HEK293 (cell line): Measurements from ENCODE around the gene RMND1.

Experiments used
- CTCF ChIA-PET: fragments of 350-600 bp; formaldehyde crosslinking; extraction: SDS; loops from one replicate; lab custom pipeline; 2021; ENCODE audit warnings: antibody characterized with exemption; lab: Yijun Ruan, JAX
- POLR2A ChIA-PET: fragments of 300-600 bp; formaldehyde crosslinking; extraction: SDS; loops from one replicate; lab custom pipeline; 2020; ENCODE audit warnings: antibody characterized with exemption, inconsistent platforms; lab: Yijun Ruan, JAX
- H3K27ac ChIP-seq: fragments of 200-500 bp; sonication (Bioruptor generic); 2 replicates; pipeline ENCODE4 v1.5.1; 2014; ENCODE audit warnings: low read depth, low read length, control low read depth, inconsistent platforms; ENCODE audit errors: extremely low read depth
- H3K36me3 ChIP-seq, 2 experiments: fragments of 200-500 bp in 1 of 2; sonication (Bioruptor generic) in 1 of 2; 1 replicate in 1 of 2; 2 replicates in 1 of 2; pipeline ENCODE4 v1.5.1; 2014 to 2017; ENCODE audit warnings: inconsistent platforms in 2 of 2, low read length in 2 of 2; ENCODE audit not compliant: control insufficient read depth in 2 of 2, insufficient read depth in 1 of 2
- H3K4me1 ChIP-seq: fragments of 200-500 bp; sonication (Bioruptor generic); 2 replicates; pipeline ENCODE4 v1.5.1; 2014; ENCODE audit warnings: mild to moderate bottlenecking, low read length, inconsistent platforms; ENCODE audit not compliant: control insufficient read depth, insufficient read depth
- H3K4me3 ChIP-seq: 2 replicates; pipeline ENCODE4 v1.5.1; 2011; ENCODE audit warnings: low read depth, mild to moderate bottlenecking, control low read depth, low read length, moderate library complexity
- H3K9me3 ChIP-seq: fragments of 200-500 bp; sonication (Bioruptor generic); 2 replicates; pipeline ENCODE4 v1.5.1; 2014; ENCODE audit warnings: low read depth, low read length, inconsistent platforms; ENCODE audit not compliant: control insufficient read depth, insufficient read depth
- MYNN ChIP-seq: fragments of 450-650 bp; formaldehyde crosslinking; IDR thresholded peaks from 2 replicates; pipeline ENCODE4 v1.5.1; 2016; ENCODE audit warnings: missing biosample characterization, missing genetic modification characterization, borderline replicate concordance
- PRDM4 ChIP-seq: fragments of 450-650 bp; formaldehyde crosslinking; IDR thresholded peaks from 2 replicates; pipeline ENCODE4 v1.5.1; 2017; ENCODE audit warnings: missing biosample characterization, missing genetic modification characterization
- SETDB1 ChIP-seq: IDR thresholded peaks from one replicate; pipeline ENCODE4 v1.6.1; 2017; ENCODE audit warnings: mild to moderate bottlenecking, low read length, moderate library complexity, mixed read lengths; ENCODE audit not compliant: insufficient read length
- TRIM28 ChIP-seq: IDR thresholded peaks from 2 replicates; pipeline ENCODE4 v1.6.1; 2011; ENCODE audit warnings: low read length, control low read depth, borderline replicate concordance
- TSHZ1 ChIP-seq: fragments of 450-650 bp; formaldehyde crosslinking; IDR thresholded peaks from 2 replicates; pipeline ENCODE4 v1.5.1; 2016; ENCODE audit warnings: missing biosample characterization, missing genetic modification characterization, borderline replicate concordance
- ZBTB11 ChIP-seq: fragments of 450-650 bp; formaldehyde crosslinking; conservative IDR thresholded peaks from 2 replicates; pipeline ENCODE4 v1.5.1; 2016; ENCODE audit warnings: low read depth, missing biosample characterization, missing genetic modification characterization
- ZFHX2 ChIP-seq: fragments of 450-650 bp; formaldehyde crosslinking; conservative IDR thresholded peaks from 2 replicates; pipeline ENCODE4 v1.5.1; 2016; ENCODE audit warnings: missing biosample characterization, missing genetic modification characterization
- ZNF138 ChIP-seq: fragments of 450-650 bp; formaldehyde crosslinking; IDR thresholded peaks from 2 replicates; pipeline ENCODE4 v1.5.1; 2016; ENCODE audit warnings: missing biosample characterization, missing genetic modification characterization, borderline replicate concordance
- ZNF148 ChIP-seq: fragments of 450-650 bp; formaldehyde crosslinking; IDR thresholded peaks from 2 replicates; pipeline ENCODE4 v1.5.0; 2017; ENCODE audit warnings: missing biosample characterization, missing genetic modification characterization, borderline replicate concordance
- ZNF280C ChIP-seq: fragments of 450-650 bp; formaldehyde crosslinking; IDR thresholded peaks from 2 replicates; pipeline ENCODE4 v1.5.1; 2016; ENCODE audit warnings: missing biosample characterization, missing genetic modification characterization
- ZNF324 ChIP-seq: fragments of 450-650 bp; formaldehyde crosslinking; IDR thresholded peaks from 2 replicates; pipeline ENCODE4 v1.5.1; 2016; ENCODE audit warnings: missing biosample characterization, missing genetic modification characterization
- ZNF394 ChIP-seq: fragments of 450-650 bp; formaldehyde crosslinking; IDR thresholded peaks from 2 replicates; pipeline ENCODE4 v1.5.1; 2016; ENCODE audit warnings: missing biosample characterization, missing genetic modification characterization, mild to moderate bottlenecking, moderate library complexity, borderline replicate concordance
- ZNF426 ChIP-seq: fragments of 450-650 bp; formaldehyde crosslinking; IDR thresholded peaks from 2 replicates; pipeline ENCODE4 v1.5.1; 2017; ENCODE audit warnings: missing biosample characterization, missing genetic modification characterization, mild to moderate bottlenecking, inconsistent platforms, moderate library complexity
- ZNF433 ChIP-seq: fragments of 450-650 bp; formaldehyde crosslinking; IDR thresholded peaks from 2 replicates; pipeline ENCODE4 v1.5.1; 2016; ENCODE audit warnings: missing biosample characterization, missing genetic modification characterization, low read depth
- ZNF521 ChIP-seq: fragments of 450-650 bp; formaldehyde crosslinking; IDR thresholded peaks from 2 replicates; pipeline ENCODE4 v1.5.1; 2017; ENCODE audit warnings: missing biosample characterization, mild to moderate bottlenecking, missing genetic modification characterization
- ZNF561 ChIP-seq: fragments of 450-650 bp; IDR thresholded peaks from 2 replicates; pipeline ENCODE4 v1.5.1; 2018; ENCODE audit warnings: missing biosample characterization, missing genetic modification characterization, borderline replicate concordance
- ZNF776 ChIP-seq: fragments of 450-650 bp; formaldehyde crosslinking; IDR thresholded peaks from 2 replicates; pipeline ENCODE4 v1.5.0; 2017; ENCODE audit warnings: missing biosample characterization, missing genetic modification characterization, borderline replicate concordance
- ZNF792 ChIP-seq: fragments of 450-650 bp; formaldehyde crosslinking; IDR thresholded peaks from 2 replicates; pipeline ENCODE4 v1.5.1; 2016; ENCODE audit warnings: missing biosample characterization, missing genetic modification characterization
- ZNF830 ChIP-seq: fragments of 450-650 bp; IDR thresholded peaks from 2 replicates; pipeline ENCODE4 v1.5.0; 2018; ENCODE audit warnings: missing biosample characterization, missing genetic modification characterization, low read depth, mild to moderate bottlenecking, moderate library complexity

RMND1 gene

GRCh38 chr6:151399679-151400078, 52.2 kb downstream of the RMND1 start:
- ChIA-PET CTCF (interaction anchor here (0.6 to 0.8 kb wide), 2 partner anchors 248 to 957 kb away, joined by 3 read pairs; no protein-coding TSS in a partner anchor), POLR2A (no interaction called here)
- Histone ChIP-seq H3K36me3 (peaks cover 13 to 58% of the 10 kb centered on the region in 2 experiments), H3K9me3 (no peaks in the 10 kb centered on the region), H3K27ac (no peak overlapping the region), H3K4me1 (no peaks in the 10 kb centered on the region), H3K4me3 (no peak overlapping the region)
- TF ChIP-seq TSHZ1 (tag by site-specific recombination) (no peak), TRIM28 (peak; percentile 52; the same call in 1 of the 2 replicates)

GRCh38 chr6:151393410-151393809, 58.5 kb downstream of the RMND1 start:
- POLR2A ChIA-PET: interaction anchor here (0.6 kb wide), 1 partner anchor 212 kb away, joined by 3 read pairs; no protein-coding TSS in a partner anchor
- Histone ChIP-seq H3K4me3 (no peak overlapping the region), H3K4me1 (peaks cover 6% of the 10 kb centered on the region), H3K27ac (no peak overlapping the region), H3K36me3 (peaks cover 0 to 39% of the 10 kb centered on the region in 2 experiments; a peak in 2 of 3 replicates), H3K9me3 (no peaks in the 10 kb centered on the region)
- CTCF ChIA-PET: interaction anchor here (0.6 to 3.2 kb wide), 5 partner anchors 11 to 1322 kb away, joined by 3 to 12 read pairs (median 3); no protein-coding TSS in a partner anchor
- TF ChIP-seq ZNF561 (tag by site-specific recombination): no peak
- TF ChIP-seq ZFHX2 (tag by site-specific recombination): no peak
- no peak for TF ChIP-seq ZNF433 (tag by site-specific recombination)
- TF ChIP-seq ZNF280C: no peak
- no peak for TF ChIP-seq ZNF830 (tag by site-specific recombination)
- TF ChIP-seq ZNF776: no peak
- TF ChIP-seq ZNF426 (tag by site-specific recombination): no peak
- no peak for TF ChIP-seq ZNF148 (tag by site-specific recombination)
- TF ChIP-seq PRDM4 (tag by site-specific recombination): no peak
- no peak for TF ChIP-seq ZNF521 (tag by site-specific recombination)
- no peak for TF ChIP-seq ZNF324 (tag by site-specific recombination)
- no peak for TF ChIP-seq ZNF394 (tag by site-specific recombination)
- no peak for TF ChIP-seq ZBTB11 (tag by site-specific recombination)
- no peak for TF ChIP-seq ZNF792 (tag by site-specific recombination)
- no peak for TF ChIP-seq SETDB1
- no peak for TF ChIP-seq MYNN
- no peak for TF ChIP-seq ZNF138 (tag by site-specific recombination)
